HEK293T (cell line): Measurements from ENCODE around the gene ORMDL1.

Source experiments
- BHLHE40 ChIP-seq: fragments of 450-650 bp; IDR thresholded peaks from 2 replicates; pipeline ENCODE4 v1.6.1; 2016; ENCODE audit warnings: mild to moderate bottlenecking, moderate library complexity, borderline replicate concordance
- ELF4 ChIP-seq: fragments of 450-650 bp; IDR thresholded peaks from 2 replicates; pipeline ENCODE4 v1.6.1; 2017; ENCODE audit warnings: antibody characterized with exemption
- FOXK2 ChIP-seq: fragments of 450-650 bp; IDR thresholded peaks from 2 replicates; pipeline ENCODE4 v1.6.1; 2016; ENCODE audit warnings: mild to moderate bottlenecking
- FOXM1 ChIP-seq: fragments of 450-650 bp; IDR thresholded peaks from 2 replicates; pipeline ENCODE4 v1.6.1; 2017; ENCODE audit warnings: mild to moderate bottlenecking, borderline replicate concordance
- L3MBTL2 ChIP-seq: fragments of 450-650 bp; conservative IDR thresholded peaks from 2 replicates; pipeline ENCODE4 v1.6.1; 2016; ENCODE audit warnings: mild to moderate bottlenecking
- SP1 ChIP-seq: fragments of 450-650 bp; IDR thresholded peaks from 2 replicates; pipeline ENCODE4 v1.6.1; 2017
- SUZ12 ChIP-seq: fragments of 450-650 bp; IDR thresholded peaks from 2 replicates; pipeline ENCODE4 v1.6.1; 2016; ENCODE audit warnings: mild to moderate bottlenecking
- TARDBP ChIP-seq: fragments of 450-650 bp; IDR thresholded peaks from 2 replicates; pipeline ENCODE4 v1.6.1; 2016
- ZNF384 ChIP-seq: fragments of 450-650 bp; IDR thresholded peaks from 2 replicates; pipeline ENCODE4 v1.6.1; 2016
- TF ChIP-seq, protein P1 (sequence below): fragments of 450-650 bp; IDR thresholded peaks from 2 replicates; pipeline ENCODE4 v1.6.1; 2016

DNA sequence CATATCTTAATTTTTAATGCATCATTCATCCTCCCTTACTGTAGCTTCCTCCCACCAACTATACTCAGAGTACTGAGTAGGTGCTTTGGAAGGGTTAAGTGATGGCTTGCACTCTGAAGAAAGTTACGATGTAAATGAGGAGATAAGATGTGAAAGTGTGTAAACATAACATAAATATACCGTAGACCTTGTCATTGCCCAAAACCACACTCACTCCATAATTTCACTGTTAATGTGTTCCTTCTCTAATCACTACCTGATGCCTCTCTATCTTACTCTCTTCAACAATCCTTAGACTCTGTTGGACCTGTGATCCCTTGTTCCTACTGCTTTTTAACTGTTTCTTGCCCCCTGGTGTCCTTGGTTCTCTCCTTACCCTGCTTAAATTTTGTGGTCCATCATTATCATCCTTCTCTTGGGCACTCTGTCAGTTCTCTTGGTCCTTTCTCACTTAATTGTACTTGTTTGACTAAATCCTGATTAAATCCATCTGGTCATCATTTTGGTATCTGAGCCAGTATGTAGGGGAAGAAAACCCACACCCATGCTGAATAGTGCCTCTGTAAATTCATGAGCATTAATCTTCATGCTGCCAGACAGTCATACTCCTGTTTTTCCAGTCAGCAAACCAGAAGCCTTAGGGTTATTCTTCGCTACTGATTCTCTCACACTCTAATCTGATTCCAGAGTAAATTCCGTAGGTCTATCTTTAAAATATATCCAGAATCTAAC, 45.1 kb upstream of the ORMDL1 start:
- TF ChIP-seq L3MBTL2 (no peak), ZNF384 (no peak), SP1 (no peak), ELF4 (no peak), TARDBP (no peak), FOXM1 (no peak), BHLHE40 (no peak), SUZ12 (no peak), FOXK2 (no peak)
- TF ChIP-seq, protein P1, sequence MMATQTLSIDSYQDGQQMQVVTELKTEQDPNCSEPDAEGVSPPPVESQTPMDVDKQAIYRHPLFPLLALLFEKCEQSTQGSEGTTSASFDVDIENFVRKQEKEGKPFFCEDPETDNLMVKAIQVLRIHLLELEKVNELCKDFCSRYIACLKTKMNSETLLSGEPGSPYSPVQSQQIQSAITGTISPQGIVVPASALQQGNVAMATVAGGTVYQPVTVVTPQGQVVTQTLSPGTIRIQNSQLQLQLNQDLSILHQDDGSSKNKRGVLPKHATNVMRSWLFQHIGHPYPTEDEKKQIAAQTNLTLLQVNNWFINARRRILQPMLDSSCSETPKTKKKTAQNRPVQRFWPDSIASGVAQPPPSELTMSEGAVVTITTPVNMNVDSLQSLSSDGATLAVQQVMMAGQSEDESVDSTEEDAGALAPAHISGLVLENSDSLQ = no peak
